ENCODE results near the gene HCRT.
A peak's percentile ranks its signal among the peaks of the same experiment; 100 is the strongest.

- TF ChIP-seq, protein P1, sequence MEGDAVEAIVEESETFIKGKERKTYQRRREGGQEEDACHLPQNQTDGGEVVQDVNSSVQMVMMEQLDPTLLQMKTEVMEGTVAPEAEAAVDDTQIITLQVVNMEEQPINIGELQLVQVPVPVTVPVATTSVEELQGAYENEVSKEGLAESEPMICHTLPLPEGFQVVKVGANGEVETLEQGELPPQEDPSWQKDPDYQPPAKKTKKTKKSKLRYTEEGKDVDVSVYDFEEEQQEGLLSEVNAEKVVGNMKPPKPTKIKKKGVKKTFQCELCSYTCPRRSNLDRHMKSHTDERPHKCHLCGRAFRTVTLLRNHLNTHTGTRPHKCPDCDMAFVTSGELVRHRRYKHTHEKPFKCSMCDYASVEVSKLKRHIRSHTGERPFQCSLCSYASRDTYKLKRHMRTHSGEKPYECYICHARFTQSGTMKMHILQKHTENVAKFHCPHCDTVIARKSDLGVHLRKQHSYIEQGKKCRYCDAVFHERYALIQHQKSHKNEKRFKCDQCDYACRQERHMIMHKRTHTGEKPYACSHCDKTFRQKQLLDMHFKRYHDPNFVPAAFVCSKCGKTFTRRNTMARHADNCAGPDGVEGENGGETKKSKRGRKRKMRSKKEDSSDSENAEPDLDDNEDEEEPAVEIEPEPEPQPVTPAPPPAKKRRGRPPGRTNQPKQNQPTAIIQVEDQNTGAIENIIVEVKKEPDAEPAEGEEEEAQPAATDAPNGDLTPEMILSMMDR (tag by site-specific recombination; IDR thresholded peaks at IDR 0.05), result peak; percentile 54; the same call in 1 of the 2 replicates
- TF ChIP-seq ZNF701 (tag by site-specific recombination; IDR thresholded peaks at IDR 0.05) (no peak), REST (tag by site-specific recombination; IDR thresholded peaks at IDR 0.05) (no peak), ZNF677 (tag by site-specific recombination; IDR thresholded peaks at IDR 0.05) (no peak), ZNF707 (tag by site-specific recombination; IDR thresholded peaks at IDR 0.05) (no peak), ZEB2 (tag by site-specific recombination; IDR thresholded peaks at IDR 0.05) (no peak), KLF1 (tag by site-specific recombination; IDR thresholded peaks at IDR 0.05) (no peak), ZNF747 (tag by site-specific recombination; IDR thresholded peaks at IDR 0.05) (no peak)
Observed at GRCh38 chr17:42163113-42163512, 22.1 kb downstream of the HCRT start.

Measured in HEK293 (cell line).